K562 (cell line): ENCODE measurements around the gene DLST. TPM values are rescaled to one million over a fixed set of nuclear protein-coding genes. Genes with fewer than 3 reads are reported as not detected.

Source experiments
- ATAC-seq: fragments of 200-7000 bp; cut with Tn5 transposase; 3 replicates; pipeline ENCODE4 v1.9.1; 2020; ENCODE audit warnings: moderate library complexity
- BruUV-seq: library from RNA; stranded (reverse); fragments of 400-500 nt; replicated peaks from 2 replicates; lab custom pipeline; 2021; lab: Mats Ljungman, UMichigan
- CTCF ChIA-PET: fragments of 300-600 bp; formaldehyde crosslinking; extraction: SDS; loops from one replicate; lab custom pipeline; 2021; ENCODE audit warnings: low intra/inter-chr PET ratio; lab: Yijun Ruan, JAX
- POLR2A ChIA-PET: fragments of 300-600, 350-650 bp; sonication (Branson Sonifier 250); formaldehyde crosslinking; extraction: SDS; loops from one replicate; lab custom pipeline; 2021; ENCODE audit warnings: antibody characterized with exemption, inconsistent platforms; lab: Yijun Ruan, JAX
- DNase-seq, 4 experiments: peaks; one replicate each; pipeline versions ENCODE4 v3.0.0 to v3.0.0-alpha.2; 2011 to 2018; ENCODE audit warnings: low spot score in 3 of 4, mixed read lengths in 3 of 4; ENCODE audit errors: extremely low read depth in 1 of 4
- FAIRE-seq: peaks from 2 replicates; lab custom pipeline; 2011; peaks lifted over from hg19 to GRCh38; lab: Jason Lieb, UNC
- H2AFZ ChIP-seq: 2 replicates; pipeline ENCODE4 v1.6.0; 2011; ENCODE audit warnings: low read depth, low read length, control low read depth, inconsistent platforms
- H3K27ac ChIP-seq: fragments of 200-600 bp; 3 replicates; pipeline ENCODE4 v1.8.0; 2011; ENCODE audit warnings: low read depth, mild to moderate bottlenecking, control low read depth, inconsistent platforms, low read length, moderate library complexity, mixed read lengths; ENCODE audit errors: extremely low read depth
- H3K27me3 ChIP-seq, 2 experiments: fragments of 300-600 bp in 1 of 2; 2 replicates in 1 of 2; 3 replicates in 1 of 2; pipeline versions ENCODE4 v1.6.0 to v1.8.0; 2011; ENCODE audit warnings: inconsistent platforms in 2 of 2, low read length in 2 of 2, mild to moderate bottlenecking in 1 of 2, mixed read lengths in 1 of 2, moderate library complexity in 1 of 2; ENCODE audit not compliant: control insufficient read depth in 2 of 2, insufficient read depth in 2 of 2
- H3K36me3 ChIP-seq: fragments of 300-600 bp; 3 replicates; pipeline ENCODE4 v1.8.0; 2011; ENCODE audit warnings: mild to moderate bottlenecking, low read length, inconsistent platforms; ENCODE audit not compliant: control insufficient read depth, insufficient read depth
- H3K4me1 ChIP-seq, 2 experiments: fragments of 200-600 bp in 1 of 2; replicated peaks in 1 of 2; 2 replicates in 1 of 2; 3 replicates in 1 of 2; pipeline versions ENCODE4 v1.5.1 to v1.8.0; 2011; ENCODE audit warnings: inconsistent platforms in 2 of 2, low read length in 2 of 2, mild to moderate bottlenecking in 1 of 2, mixed read lengths in 1 of 2, moderate library complexity in 1 of 2; ENCODE audit not compliant: control insufficient read depth in 2 of 2, insufficient read depth in 2 of 2
- H3K4me2 ChIP-seq: 2 replicates; pipeline ENCODE4 v1.6.1; 2011; ENCODE audit warnings: low read length, control low read depth, inconsistent platforms, mixed read lengths; ENCODE audit not compliant: insufficient read depth
- H3K4me3 ChIP-seq: fragments of 200-600 bp; sonication (generic), shearing (Covaris generic); 2 replicates; pipeline ENCODE4 v1.5.1; 2016; ENCODE audit warnings: control low read depth, inconsistent platforms
- H3K79me2 ChIP-seq: fragments of 200-600 bp; 3 replicates; pipeline ENCODE4 v1.8.0; 2011; ENCODE audit warnings: low read length, inconsistent platforms; ENCODE audit not compliant: control insufficient read depth, insufficient read depth
- H3K9ac ChIP-seq, 2 experiments: 2 replicates each; pipeline versions ENCODE4 v1.6.0 to v1.6.1; 2011; ENCODE audit warnings: low read depth in 2 of 2, low read length in 2 of 2, control low read depth in 1 of 2, inconsistent platforms in 1 of 2, mild to moderate bottlenecking in 1 of 2, mixed read lengths in 1 of 2; ENCODE audit not compliant: insufficient read depth in 1 of 2
- H3K9me1 ChIP-seq: one replicate; pipeline ENCODE4 v1.6.0; 2011; ENCODE audit warnings: inconsistent platforms, mild to moderate bottlenecking, low read length, moderate library complexity; ENCODE audit not compliant: control insufficient read depth, insufficient read depth
- H3K9me3 ChIP-seq: replicated peaks from 2 replicates; pipeline ENCODE4 v1.5.1; 2011; ENCODE audit warnings: low read depth, low read length, inconsistent platforms; ENCODE audit not compliant: control insufficient read depth, insufficient read depth
- H4K20me1 ChIP-seq: replicated peaks from 2 replicates; pipeline ENCODE4 v1.6.1; 2011; ENCODE audit warnings: low read length, inconsistent platforms, mixed read lengths; ENCODE audit not compliant: control insufficient read depth, insufficient read depth
- SETDB1 ChIP-seq: IDR thresholded peaks from one replicate; pipeline ENCODE4 v1.6.1; 2012; ENCODE audit warnings: low read length, control low read depth, inconsistent platforms
- WGBS: fragments of 100-300 bp; shearing (Covaris generic); methylation state at CpG from one replicate; pipeline ENCODE4 v1.1.6; 2016; ENCODE audit warnings: low coverage, mixed read lengths; ENCODE audit not compliant: insufficient coverage; ENCODE audit errors: missing lambda C conversion rate; 5-methylcytosine and 5-hydroxymethylcytosine counted together
- in situ Hi-C: fragments of 300-500 bp; cut with MboI; formaldehyde crosslinking; loops from 4 replicates; pipeline ENCODE4 v1.15.0; 2018; ENCODE audit warnings: inconsistent platforms, mixed read lengths
- intact Hi-C: fragments of 100-400 bp; cut with micrococcal nuclease; formaldehyde crosslinking; loops from 2 replicates; pipeline ENCODE4 v1.14.2; 2022
- polyA plus RNA-seq, 8 experiments: library from polyadenylated mRNA; depleted of rRNA in 4 of 8; stranded (reverse) in 5 of 8; unstranded in 3 of 8; fragments of >200 nt; fragmentation: Nextera tagmentation in 2 of 8; fragmentation: Illumina TruSeq in 1 of 8; extraction: Ambion mirVana in 2 of 8; extraction: Trizol in 1 of 8; gene quantifications; 2 replicates each; pipeline versions ENCODE4 v1.2.1 to v1.2.3, GENCODE V29; 2011 to 2014; ENCODE audit warnings: inconsistent platforms in 1 of 8, missing spikeins in 1 of 8
- total RNA-seq, 7 experiments: library from RNA; depleted of rRNA in 6 of 7; stranded (reverse); fragments of >200 nt in 6 of 7; fragmentation: Illumina TruSeq in 2 of 7; extraction: Trizol in 2 of 7; gene quantifications; 2 replicates each; pipeline versions ENCODE4 v1.2.1 to v1.2.3, GENCODE V29; 2011 to 2021; ENCODE audit warnings: low replicate concordance in 1 of 7
- TF ChIP-seq, protein P1 (sequence below), 2 experiments: IDR thresholded peaks; 2 replicates each; pipeline ENCODE4 v1.6.1; 2012; ENCODE audit warnings: improper control_type of control experiment in 2 of 2, low read depth in 2 of 2, low read length in 2 of 2, borderline replicate concordance in 1 of 2

DLST gene
- total and polyA plus RNA-seq, 9 of the 15 experiments (the other 6 are each of a cell fraction or from before 2014, with no cell fraction given): 3.0 to 73.7 (median 45.4) TPM

DNA sequence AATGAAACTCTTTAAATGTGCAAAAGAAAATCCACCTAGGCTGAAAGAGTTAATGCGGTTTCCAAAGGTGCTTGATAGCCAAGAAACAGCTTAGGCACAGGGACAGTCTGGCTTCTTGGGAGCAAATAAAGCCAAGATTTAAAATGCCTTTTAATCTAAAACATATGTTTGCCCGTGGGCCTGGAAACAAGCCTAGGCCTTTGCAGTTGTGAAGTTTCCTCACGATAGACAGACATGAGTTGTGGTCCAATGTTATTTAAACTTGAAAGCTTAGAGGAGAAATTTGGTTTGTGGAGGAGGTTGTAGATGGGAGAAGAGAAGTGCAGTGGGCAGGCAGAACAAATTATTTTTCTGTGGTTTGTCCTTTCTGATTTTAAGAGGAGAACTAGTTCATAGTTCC lies 35.5 kb upstream of the DLST start:
- intact Hi-C loops (no loop called here), in situ Hi-C loops (no loop called here)
- POLR2A ChIA-PET: interaction anchor here (0.6 to 2.4 kb wide), 3 partner anchors 9 to 306 kb away, joined by 3 to 11 read pairs (median 3); no protein-coding TSS in a partner anchor
- 37% methylated on average over 2 of the region's 3 CpGs for WGBS
- no peak overlapping the region for H3K4me3 ChIP-seq
- no peaks in the 10 kb centered on the region for H4K20me1 ChIP-seq
- H3K27me3 ChIP-seq: no peaks in the 10 kb centered on the region
- no peak for ATAC-seq
- CTCF ChIA-PET: no interaction called here
- no peak for DNase-seq
- H3K9me3 ChIP-seq: no peaks in the 10 kb centered on the region
- H3K4me2 ChIP-seq: no peak overlapping the region
- FAIRE-seq: no peak
- H3K9me1 ChIP-seq: no peaks in the 10 kb centered on the region
- H3K79me2 ChIP-seq: no peaks in the 10 kb centered on the region
- BruUV-seq: no TSS peak
- no peak for TF ChIP-seq SETDB1
- TF ChIP-seq, protein P1, sequence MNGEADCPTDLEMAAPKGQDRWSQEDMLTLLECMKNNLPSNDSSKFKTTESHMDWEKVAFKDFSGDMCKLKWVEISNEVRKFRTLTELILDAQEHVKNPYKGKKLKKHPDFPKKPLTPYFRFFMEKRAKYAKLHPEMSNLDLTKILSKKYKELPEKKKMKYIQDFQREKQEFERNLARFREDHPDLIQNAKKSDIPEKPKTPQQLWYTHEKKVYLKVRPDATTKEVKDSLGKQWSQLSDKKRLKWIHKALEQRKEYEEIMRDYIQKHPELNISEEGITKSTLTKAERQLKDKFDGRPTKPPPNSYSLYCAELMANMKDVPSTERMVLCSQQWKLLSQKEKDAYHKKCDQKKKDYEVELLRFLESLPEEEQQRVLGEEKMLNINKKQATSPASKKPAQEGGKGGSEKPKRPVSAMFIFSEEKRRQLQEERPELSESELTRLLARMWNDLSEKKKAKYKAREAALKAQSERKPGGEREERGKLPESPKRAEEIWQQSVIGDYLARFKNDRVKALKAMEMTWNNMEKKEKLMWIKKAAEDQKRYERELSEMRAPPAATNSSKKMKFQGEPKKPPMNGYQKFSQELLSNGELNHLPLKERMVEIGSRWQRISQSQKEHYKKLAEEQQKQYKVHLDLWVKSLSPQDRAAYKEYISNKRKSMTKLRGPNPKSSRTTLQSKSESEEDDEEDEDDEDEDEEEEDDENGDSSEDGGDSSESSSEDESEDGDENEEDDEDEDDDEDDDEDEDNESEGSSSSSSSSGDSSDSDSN (IDR thresholded peaks at IDR 0.05; ENCODE audit: borderline replicate concordance in 1 of 2, low read depth in 2 of 2, low read length in 2 of 2): no peak
- H3K27ac ChIP-seq: no peak overlapping the region
- H2AFZ ChIP-seq: no peak overlapping the region
- no peaks in the 10 kb centered on the region for H3K36me3 ChIP-seq
- H3K9ac ChIP-seq: no peak overlapping the region
- peaks cover 0 to 7% of the 10 kb centered on the region in 2 experiments; a peak in 2 of 5 replicates for H3K4me1 ChIP-seq
